ENCODE data around the gene UBE2J2. TPM values are rescaled to one million over a fixed set of nuclear protein-coding genes. Genes with fewer than 3 reads are reported as not detected.
A peak's percentile ranks its signal among the peaks of the same experiment; 100 is the strongest.

Gene UBE2J2
- total RNA-seq, 1 donor from 2014 or later: 52.0 TPM

DNA sequence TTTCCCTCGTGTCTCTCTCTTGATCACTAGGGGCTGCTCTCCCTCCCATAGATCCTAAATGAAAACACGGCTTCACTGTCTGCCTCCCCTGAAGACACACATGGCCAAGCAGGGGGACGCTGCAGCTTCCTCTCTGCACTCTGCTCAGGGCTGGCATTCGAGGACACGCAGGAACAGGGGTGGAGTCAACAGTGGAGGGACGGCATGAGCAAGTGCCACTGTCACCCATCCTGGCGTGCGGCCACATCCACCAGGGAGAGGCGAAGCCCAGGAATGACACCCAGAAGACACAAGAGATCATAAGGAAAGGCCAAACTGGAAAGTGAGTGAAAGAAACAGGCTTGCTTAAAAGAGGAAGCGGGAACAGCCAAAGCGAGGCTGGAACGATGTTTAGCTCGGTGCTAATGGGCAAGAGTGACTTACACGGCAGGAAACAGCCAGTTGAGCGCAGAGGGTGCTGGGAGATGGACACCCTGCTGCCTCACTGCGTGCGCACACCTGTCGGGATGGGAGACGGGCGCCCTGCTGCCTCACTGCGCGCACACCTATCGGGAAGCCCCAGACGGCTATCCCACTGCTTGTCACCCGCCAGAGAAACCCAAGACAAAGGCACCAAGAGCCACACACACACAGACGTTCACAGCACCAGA lies 13.6 kb downstream of the UBE2J2 start:
- TF ChIP-seq CTCF (IDR thresholded peaks at IDR 0.05): no peak
- H3K27ac Mint-ChIP-seq (ENCODE audit: unreplicated experiment): no peak overlapping the region
- no peaks in the 10 kb centered on the region for H3K9me3 Mint-ChIP-seq (ENCODE audit: low read depth)
- peaks cover 27% of the 10 kb centered on the region for H3K36me3 Mint-ChIP-seq (ENCODE audit: low read depth)
- peaks cover 17% of the 10 kb centered on the region for H3K4me1 Mint-ChIP-seq (ENCODE audit: low read depth)
- H3K27me3 Mint-ChIP-seq (ENCODE audit: low read depth): no peaks in the 10 kb centered on the region
- no peak overlapping the region for H3K4me3 Mint-ChIP-seq (ENCODE audit: unreplicated experiment)
- DNase-seq (ENCODE audit: low spot score): no peak

- H3K9me3 Mint-ChIP-seq (ENCODE audit: low read depth): no peaks in the 10 kb centered on the region
- no peak overlapping the region for H3K27ac Mint-ChIP-seq (ENCODE audit: unreplicated experiment)
- peaks cover 11% of the 10 kb centered on the region for H3K4me1 Mint-ChIP-seq (ENCODE audit: low read depth)
- H3K4me3 Mint-ChIP-seq (ENCODE audit: unreplicated experiment): no peak overlapping the region
- no peak for DNase-seq (ENCODE audit: low spot score)
- no peaks in the 10 kb centered on the region for H3K27me3 Mint-ChIP-seq (ENCODE audit: low read depth)
- peaks cover 27% of the 10 kb centered on the region for H3K36me3 Mint-ChIP-seq (ENCODE audit: low read depth)
- no peak for TF ChIP-seq CTCF (IDR thresholded peaks at IDR 0.05)
Observed at GRCh38 chr1:1259540-1259939, 14.1 kb downstream of the UBE2J2 start.

GRCh38 chr1:1259119-1259488 lies 14.6 kb downstream of the UBE2J2 start:
- no peaks in the 10 kb centered on the region for H3K27me3 Mint-ChIP-seq (ENCODE audit: low read depth)
- no peak overlapping the region for H3K27ac Mint-ChIP-seq (ENCODE audit: unreplicated experiment)
- H3K4me1 Mint-ChIP-seq (ENCODE audit: low read depth): peaks cover 7% of the 10 kb centered on the region
- H3K36me3 Mint-ChIP-seq (ENCODE audit: low read depth): peaks cover 27% of the 10 kb centered on the region
- H3K9me3 Mint-ChIP-seq (ENCODE audit: low read depth): no peaks in the 10 kb centered on the region
- TF ChIP-seq CTCF (IDR thresholded peaks at IDR 0.05): no peak
- no peak overlapping the region for H3K4me3 Mint-ChIP-seq (ENCODE audit: unreplicated experiment)
- no peak for DNase-seq (ENCODE audit: low spot score)

DNA sequence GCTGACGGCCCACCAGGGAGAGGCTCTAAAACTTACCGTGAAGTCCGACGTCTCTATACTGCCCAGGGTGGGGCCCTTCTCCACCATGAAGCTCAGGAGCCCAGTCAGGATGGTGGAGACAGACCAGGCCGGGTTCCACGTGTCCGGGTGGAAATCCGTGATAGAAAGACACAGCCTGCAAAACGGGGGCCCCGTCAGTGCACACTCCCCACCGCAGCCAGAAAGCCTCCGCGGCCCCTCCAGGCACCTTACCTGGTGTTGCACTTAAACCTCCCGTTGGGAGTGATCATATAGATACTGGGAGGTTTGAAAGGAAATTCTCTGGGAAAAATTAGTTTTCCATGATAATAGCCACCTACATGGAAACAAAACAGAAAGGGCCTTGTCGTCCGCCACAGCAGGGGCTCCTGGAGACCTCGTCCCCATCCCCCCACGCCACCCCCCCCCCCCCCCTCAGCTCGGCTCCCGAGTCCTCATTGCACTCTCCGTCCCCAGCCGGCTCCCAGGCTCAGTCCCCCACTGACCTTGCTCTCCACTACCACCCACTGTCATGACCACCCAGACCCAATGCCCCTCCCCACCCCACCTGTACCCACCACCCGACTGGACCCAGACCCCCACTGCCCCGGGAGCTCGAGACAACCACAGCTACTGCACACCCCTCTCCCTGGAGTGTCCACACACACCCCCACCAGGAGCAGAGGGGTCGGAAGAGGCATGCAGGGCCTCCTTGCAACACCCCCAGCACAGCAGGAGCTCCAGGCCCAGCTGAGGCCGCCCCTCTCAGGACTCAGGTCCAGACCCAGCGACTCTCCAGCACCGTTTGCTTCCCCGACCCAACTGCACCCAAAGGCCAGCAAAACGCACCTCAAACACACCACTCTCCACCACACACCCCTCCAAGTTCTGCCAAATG lies 16.4 kb downstream of the UBE2J2 start:
- no peak for TF ChIP-seq CTCF (IDR thresholded peaks at IDR 0.05)
- Mint-ChIP-seq H3K27ac (ENCODE audit: unreplicated experiment) (peak overlapping the region; percentile 50), H3K9me3 (ENCODE audit: low read depth) (no peaks in the 10 kb centered on the region), H3K4me3 (ENCODE audit: unreplicated experiment) (no peak overlapping the region), H3K4me1 (ENCODE audit: low read depth) (peaks cover 5% of the 10 kb centered on the region), H3K27me3 (ENCODE audit: low read depth) (no peaks in the 10 kb centered on the region), H3K36me3 (ENCODE audit: low read depth) (peaks cover 27% of the 10 kb centered on the region)
- DNase-seq (ENCODE audit: low spot score): no peak

- Mint-ChIP-seq H3K4me3 (ENCODE audit: unreplicated experiment) (no peak overlapping the region), H3K27ac (ENCODE audit: unreplicated experiment) (no peak overlapping the region), H3K27me3 (ENCODE audit: low read depth) (no peaks in the 10 kb centered on the region), H3K9me3 (ENCODE audit: low read depth) (no peaks in the 10 kb centered on the region), H3K4me1 (ENCODE audit: low read depth) (peaks cover 3% of the 10 kb centered on the region), H3K36me3 (ENCODE audit: low read depth) (peaks cover 22% of the 10 kb centered on the region)
- DNase-seq (ENCODE audit: low spot score): no peak
- no peak for TF ChIP-seq CTCF (IDR thresholded peaks at IDR 0.05)
Observed at GRCh38 chr1:1255611-1256010, 18.0 kb downstream of the UBE2J2 start.

All from chondrocyte (in vitro differentiated cells).